ENCODE results near the gene HYLS1.

DNA sequence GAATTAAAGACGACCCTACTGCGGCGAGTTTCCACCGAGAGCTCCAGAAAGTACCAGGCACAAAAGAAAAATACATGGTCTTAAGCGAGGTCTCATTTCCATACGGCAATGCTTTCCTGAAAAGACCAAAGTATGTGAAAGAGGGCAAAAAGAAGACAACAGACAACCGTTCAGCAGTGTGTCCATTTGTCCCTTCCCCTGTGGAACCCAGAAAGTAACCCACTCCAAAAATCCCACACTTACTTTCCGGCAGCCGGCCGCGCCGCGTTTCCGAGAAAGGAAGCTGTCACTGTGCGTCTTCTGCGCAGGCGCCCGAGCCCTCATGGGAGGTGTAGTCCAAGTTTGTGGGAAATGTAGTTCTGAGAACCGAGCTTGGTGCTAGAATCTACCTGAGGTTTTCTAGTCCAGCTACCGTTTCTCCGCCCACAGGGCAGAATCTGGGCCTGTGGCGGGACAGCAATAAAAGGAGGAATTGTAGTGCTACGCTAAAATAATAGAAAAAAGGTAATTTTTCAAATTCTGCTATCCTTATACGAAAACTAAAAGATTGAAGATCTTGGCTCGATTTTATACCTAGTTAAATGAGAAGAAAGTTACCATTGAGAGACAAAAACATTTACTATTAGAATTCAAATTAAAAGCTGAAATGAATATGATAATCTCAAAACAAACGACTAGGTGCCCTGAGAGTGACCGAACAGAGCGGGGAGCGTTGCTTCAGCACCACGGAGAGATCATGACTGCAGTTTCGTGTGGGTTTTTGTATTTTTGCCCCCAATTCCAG is 15.7 kb downstream of the HYLS1 start, which contains the start of gene PUS3:
- TF ChIP-seq ZFP3 (CRISPR knock-in tag; IDR thresholded peaks at IDR 0.05), result no peak
- no peak for TF ChIP-seq PATZ1 (CRISPR knock-in tag; IDR thresholded peaks at IDR 0.05; ENCODE audit: borderline replicate concordance)
- TF ChIP-seq, protein P1, sequence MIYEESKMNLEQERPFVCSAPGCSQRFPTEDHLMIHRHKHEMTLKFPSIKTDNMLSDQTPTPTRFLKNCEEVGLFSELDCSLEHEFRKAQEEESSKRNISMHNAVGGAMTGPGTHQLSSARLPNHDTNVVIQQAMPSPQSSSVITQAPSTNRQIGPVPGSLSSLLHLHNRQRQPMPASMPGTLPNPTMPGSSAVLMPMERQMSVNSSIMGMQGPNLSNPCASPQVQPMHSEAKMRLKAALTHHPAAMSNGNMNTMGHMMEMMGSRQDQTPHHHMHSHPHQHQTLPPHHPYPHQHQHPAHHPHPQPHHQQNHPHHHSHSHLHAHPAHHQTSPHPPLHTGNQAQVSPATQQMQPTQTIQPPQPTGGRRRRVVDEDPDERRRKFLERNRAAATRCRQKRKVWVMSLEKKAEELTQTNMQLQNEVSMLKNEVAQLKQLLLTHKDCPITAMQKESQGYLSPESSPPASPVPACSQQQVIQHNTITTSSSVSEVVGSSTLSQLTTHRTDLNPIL (CRISPR knock-in tag; IDR thresholded peaks at IDR 0.05; ENCODE audit: low read depth), result no peak
- no peak for TF ChIP-seq TOX (CRISPR knock-in tag; IDR thresholded peaks at IDR 0.05; ENCODE audit: borderline replicate concordance)
- no peak for TF ChIP-seq ZNF565 (CRISPR knock-in tag; conservative IDR thresholded peaks at IDR 0.05; ENCODE audit: low read depth)
- no peak for TF ChIP-seq ZFP30 (CRISPR knock-in tag; IDR thresholded peaks at IDR 0.05)
- TF ChIP-seq OSR1 (CRISPR knock-in tag; IDR thresholded peaks at IDR 0.05), result no peak
- TF ChIP-seq ISL1 (CRISPR knock-in tag; IDR thresholded peaks at IDR 0.05), result no peak
- TF ChIP-seq RARB (CRISPR knock-in tag; IDR thresholded peaks at IDR 0.05), result no peak
- TF ChIP-seq GLIS3 (CRISPR knock-in tag; IDR thresholded peaks at IDR 0.05), result no peak
- no peak for TF ChIP-seq BACH2 (CRISPR knock-in tag; IDR thresholded peaks at IDR 0.05; ENCODE audit: borderline replicate concordance)
- no peak for TF ChIP-seq ZNF8 (CRISPR knock-in tag; IDR thresholded peaks at IDR 0.05)
- no peak for TF ChIP-seq ARNTL (CRISPR knock-in tag; IDR thresholded peaks at IDR 0.05; ENCODE audit: borderline replicate concordance, low read depth)
- TF ChIP-seq TCF4 (CRISPR knock-in tag; IDR thresholded peaks at IDR 0.05; ENCODE audit: borderline replicate concordance), result no peak

Measured in SK-N-SH treated with all-trans-retinoic acid at 6 μM for 48 hours (cell line).